ELF-1 (cell line): Measurements from ENCODE around the gene SCLY.
"Not testable (repeated sequence)": the region's sequence is repeated elsewhere in the genome, so short reads cannot be mapped to it uniquely, and the experiment has no call there.

Experiments used
- DNase-seq: peaks from one replicate; pipeline ENCODE4 v3.0.0-alpha.2; 2016; ENCODE audit warnings: low read depth, low spot score

SCLY gene

DNA sequence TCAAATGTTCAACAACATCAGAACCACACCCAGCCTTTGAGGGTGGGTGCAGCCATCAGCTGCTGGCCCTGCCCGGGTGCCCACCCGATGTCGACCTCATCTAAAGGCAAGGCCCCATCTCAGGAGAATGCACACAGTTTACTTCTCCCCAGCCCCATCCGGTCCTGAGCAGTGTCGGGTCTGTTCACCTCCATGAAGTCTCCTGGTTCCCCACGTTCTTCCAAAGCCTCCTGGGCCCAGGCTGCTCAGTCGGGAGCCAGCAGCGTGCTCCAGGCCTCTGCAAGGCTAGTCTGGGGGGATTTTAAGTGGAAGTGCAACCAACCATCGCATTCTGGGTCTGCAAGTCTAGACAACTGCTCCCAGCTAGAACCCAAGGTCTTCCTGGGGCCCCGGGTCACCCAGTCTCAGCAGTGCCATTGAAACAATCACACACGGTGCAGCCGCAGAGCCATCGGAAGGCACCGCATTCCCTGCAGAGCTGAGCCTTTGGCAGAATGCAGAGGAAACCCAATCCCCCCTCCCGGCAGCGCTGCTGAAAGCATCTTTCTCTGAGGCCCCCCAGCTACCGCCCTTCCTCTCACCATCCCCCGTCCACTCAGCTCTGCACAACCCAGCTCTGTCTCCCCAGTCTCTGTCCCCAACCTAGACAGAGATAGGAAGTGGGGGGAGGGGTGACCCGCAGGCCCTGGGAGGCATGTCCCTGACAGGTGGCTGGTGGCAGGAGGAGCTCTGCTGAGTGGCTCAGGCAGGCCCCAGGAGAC lies 47.8 kb downstream of the SCLY start:
- peak; percentile 43 for DNase-seq

DNA sequence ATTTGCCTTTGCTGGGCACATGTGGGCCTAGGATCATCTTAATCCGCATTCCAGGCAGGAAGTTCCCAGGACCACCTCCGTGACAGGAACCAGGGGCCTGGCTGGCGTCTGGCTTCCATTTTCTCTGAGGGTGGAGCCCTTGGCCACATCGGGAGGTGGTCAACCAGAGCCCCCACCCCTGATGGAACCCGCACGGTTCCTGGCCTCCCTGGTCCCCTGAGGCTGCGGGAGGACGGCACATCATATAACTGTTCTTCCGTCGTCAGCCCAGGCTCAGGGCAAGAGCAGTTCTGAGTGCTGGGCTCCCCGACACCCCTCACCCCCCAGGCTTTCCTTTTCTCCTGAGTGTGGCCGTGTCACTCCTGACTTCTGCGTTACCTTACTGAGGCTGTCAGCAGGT lies 52.8 kb downstream of the SCLY start:
- DNase-seq: no peak

DNA sequence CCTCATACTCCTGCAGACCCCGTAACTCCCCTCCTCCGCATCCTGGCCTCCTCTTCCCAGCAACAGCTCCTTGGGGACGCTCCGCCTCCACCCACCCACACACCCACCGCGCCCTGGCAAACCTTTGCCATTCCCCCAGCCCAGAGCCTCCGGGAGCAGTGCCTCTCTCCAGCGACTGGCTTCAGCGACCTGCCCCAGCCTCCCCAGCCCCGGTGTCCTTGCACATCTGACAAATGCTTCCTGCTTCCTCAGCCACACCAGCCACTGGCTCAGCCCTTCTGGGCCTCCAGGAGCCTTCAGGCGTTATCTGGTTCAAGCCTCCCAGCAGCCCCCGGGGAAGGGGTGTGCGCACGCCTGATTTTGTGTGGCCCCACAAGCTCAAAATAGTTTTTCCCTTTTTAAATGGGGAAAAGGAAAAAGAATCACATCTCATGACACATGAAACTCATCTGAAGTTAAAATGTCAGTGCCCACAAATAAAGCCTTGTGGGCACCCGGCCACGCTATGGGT lies 53.6 kb downstream of the SCLY start:
- no peak for DNase-seq

GRCh38 chr2:238114851-238115660 lies 54.3 kb downstream of the SCLY start:
- DNase-seq: no peak

GRCh38 chr2:238115709-238116108 lies 54.9 kb downstream of the SCLY start:
- not testable (repeated sequence) for DNase-seq

DNA sequence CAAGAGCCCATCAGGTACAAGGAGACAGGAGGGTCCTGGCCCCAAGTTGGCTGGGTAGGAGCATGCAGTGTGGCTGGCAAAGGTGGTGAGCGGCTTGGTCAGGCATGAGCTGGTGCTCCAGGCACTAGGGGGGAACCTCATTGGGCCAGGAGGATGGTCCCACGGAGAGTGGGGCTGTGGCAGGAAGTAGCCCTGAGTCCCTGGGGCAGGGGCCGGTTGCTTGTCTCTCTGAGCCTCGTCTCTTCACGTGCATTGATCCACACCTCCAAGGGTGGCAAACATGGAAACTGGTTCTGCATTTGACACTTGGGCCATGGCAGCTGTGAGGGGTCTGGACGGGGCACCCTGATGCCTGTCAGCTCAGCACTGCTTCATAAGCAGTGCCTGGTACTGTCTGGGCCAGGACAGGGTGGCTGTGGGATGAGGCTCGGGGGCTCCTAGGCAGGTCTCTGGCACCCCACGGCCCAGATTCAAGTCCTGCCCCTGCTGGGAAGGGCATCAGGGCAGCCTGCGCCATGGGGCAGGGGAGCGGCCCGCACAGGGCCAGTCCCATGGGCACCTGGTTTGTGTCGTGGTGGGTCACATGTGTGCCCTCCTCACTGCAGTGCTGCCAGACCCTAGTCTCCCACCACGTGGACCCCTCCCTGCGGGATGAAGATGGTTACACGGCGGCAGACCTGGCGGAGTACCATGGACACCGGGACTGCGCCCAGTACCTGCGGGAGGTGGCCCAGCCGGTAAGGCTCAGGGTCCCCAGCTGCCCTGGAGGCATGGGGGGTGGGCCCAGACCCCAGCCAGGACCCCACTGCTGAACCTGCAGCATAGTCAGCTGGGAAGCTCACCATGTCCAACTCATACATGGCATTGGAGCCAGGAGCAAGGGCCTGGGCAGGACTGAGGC lies 55.7 kb downstream of the SCLY start:
- DNase-seq: no peak

- DNase-seq: no peak
Measured at GRCh38 chr2:238117199-238118154, 56.7 kb downstream of the SCLY start.

GRCh38 chr2:238119756-238120462 lies 59.1 kb downstream of the SCLY start:
- no peak for DNase-seq

- DNase-seq: peak; percentile 83
Measured at GRCh38 chr2:238120463-238121298, 59.9 kb downstream of the SCLY start.

GRCh38 chr2:238121511-238122286 lies 60.9 kb downstream of the SCLY start:
- no peak for DNase-seq

DNA sequence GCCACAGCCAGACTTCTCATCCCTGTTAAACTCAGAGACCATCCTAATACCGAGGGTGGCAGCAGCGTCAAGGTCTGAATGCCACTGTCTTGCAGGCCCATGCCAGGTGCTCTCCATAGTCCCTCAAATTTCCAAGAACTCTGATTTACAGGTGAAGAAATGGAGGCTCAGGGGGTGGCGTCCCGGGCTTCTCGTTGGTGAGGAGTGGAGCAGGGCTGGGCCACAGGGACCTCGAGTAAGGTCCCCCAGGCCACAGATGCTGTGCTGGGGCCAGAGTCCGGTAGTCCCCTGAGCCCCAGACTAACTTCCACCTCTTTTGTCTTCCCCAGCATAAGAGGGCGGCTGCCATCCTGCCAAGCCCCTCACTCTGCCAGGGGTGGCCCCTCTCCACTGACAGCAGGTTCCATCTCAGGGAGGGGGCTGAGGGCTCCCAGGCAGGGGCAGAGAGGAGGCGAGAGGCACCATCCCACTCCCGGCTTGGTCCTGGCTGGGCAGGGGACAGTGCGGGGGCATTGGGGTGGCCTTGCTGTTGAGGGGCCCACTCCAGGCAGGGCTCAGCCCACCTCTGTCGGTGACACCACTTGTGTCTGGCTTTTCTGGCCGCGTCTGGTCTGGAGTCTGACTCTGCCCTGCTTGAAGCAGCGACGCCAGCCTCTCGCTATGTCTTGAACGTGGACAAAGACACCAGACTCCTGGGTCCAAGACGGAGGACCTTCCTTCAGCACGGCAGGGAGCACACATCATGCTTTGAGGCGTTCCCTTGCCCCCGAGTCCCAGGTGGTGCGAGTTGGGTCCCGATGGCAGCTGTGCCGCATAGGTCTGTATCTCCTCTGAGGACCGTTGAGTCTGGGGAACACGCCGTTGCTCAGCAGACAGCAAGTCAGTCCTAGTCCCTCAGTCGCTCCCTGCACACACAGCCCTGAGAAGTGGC lies 61.8 kb downstream of the SCLY start:
- DNase-seq: no peak

- no peak for DNase-seq
Measured at GRCh38 chr2:238123218-238123971, 62.6 kb downstream of the SCLY start.

- no peak for DNase-seq
Measured at GRCh38 chr2:238123991-238124470, 63.2 kb downstream of the SCLY start.

DNA sequence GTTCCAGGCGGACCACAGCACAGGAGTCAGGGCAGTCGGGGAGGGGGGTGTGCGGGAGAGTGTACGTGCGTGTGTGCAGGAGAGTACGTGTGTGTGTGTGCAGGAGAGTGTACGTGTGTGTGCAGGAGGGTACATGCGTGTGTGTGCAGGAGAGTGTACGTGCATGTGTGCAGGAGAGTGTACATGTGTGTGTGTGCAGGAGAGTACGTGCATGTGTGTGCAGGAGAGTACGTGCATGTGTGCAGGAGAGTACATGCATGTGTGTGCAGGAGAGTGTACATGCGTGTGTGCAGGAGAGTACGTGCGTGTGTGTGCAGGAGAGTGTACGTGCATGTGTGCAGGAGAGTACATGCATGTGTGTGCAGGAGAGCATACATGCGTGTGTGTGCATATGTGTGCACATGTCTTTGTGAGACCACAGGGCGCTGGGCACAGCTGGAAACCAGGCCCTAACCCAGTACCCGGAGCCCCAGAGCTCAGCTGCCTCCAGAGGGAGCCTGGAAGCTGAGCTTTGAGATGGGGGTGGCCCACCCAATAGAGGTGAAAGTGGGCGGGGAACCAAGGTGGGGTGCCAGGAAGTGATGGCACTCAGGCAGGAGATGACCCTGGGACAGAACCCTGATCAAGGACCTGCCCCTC lies 63.8 kb downstream of the SCLY start:
- no peak for DNase-seq

- DNase-seq: no peak
Measured at GRCh38 chr2:238125127-238125885, 64.5 kb downstream of the SCLY start.
